Neural cell (in vitro differentiated cells): ENCODE measurements around the gene WNK2. TPM values are rescaled to one million over a fixed set of nuclear protein-coding genes. Genes with fewer than 3 reads are reported as not detected.

ENCODE experiments used
- H2AFZ ChIP-seq: fragments of 200-600, 300-800 bp; sonication (generic), shearing (Covaris generic); 2 replicates; pipeline ENCODE4 v1.6.0; 2014; ENCODE audit warnings: low read depth, mild to moderate bottlenecking, antibody characterized with exemption, low read length, moderate library complexity
- H3F3A ChIP-seq: fragments of 200-600 bp; shearing (Covaris generic); 2 replicates; pipeline ENCODE4 v1.6.1; 2016; ENCODE audit warnings: mild to moderate bottlenecking, moderate library complexity, mixed read lengths, antibody characterized with exemption, low read length; ENCODE audit not compliant: insufficient read depth, poor library complexity, severe bottlenecking
- H3K27ac ChIP-seq: fragments of 200-600, 300-800 bp; sonication (generic), shearing (Covaris generic); 2 replicates; pipeline ENCODE4 v1.5.1; 2014; ENCODE audit warnings: mild to moderate bottlenecking, low read length, moderate library complexity
- H3K27me3 ChIP-seq: fragments of 300-800, 200-600 bp; sonication (generic), shearing (Covaris generic); 2 replicates; pipeline ENCODE4 v1.6.0; 2014; ENCODE audit warnings: mild to moderate bottlenecking, low read depth, low read length, moderate library complexity; ENCODE audit not compliant: insufficient read depth
- H3K36me3 ChIP-seq: fragments of 300-800, 200-600 bp; sonication (generic), shearing (Covaris generic); 2 replicates; pipeline ENCODE4 v1.5.1; 2014; ENCODE audit warnings: mild to moderate bottlenecking, antibody characterized with exemption, low read length, moderate library complexity; ENCODE audit not compliant: insufficient read depth
- H3K4me2 ChIP-seq: fragments of 300-800, 200-600 bp; sonication (generic), shearing (Covaris generic); 2 replicates; pipeline ENCODE4 v1.6.0; 2014; ENCODE audit warnings: mild to moderate bottlenecking, low read length
- H3K4me3 ChIP-seq: fragments of 300-800, 200-600 bp; sonication (generic), shearing (Covaris generic); 2 replicates; pipeline ENCODE4 v1.5.1; 2014; ENCODE audit warnings: mild to moderate bottlenecking, low read length, moderate library complexity
- H3K79me2 ChIP-seq: fragments of 200-600 bp; shearing (Covaris generic); replicated peaks from 2 replicates; pipeline ENCODE4 v1.6.0; 2014; ENCODE audit warnings: mild to moderate bottlenecking, low read length, moderate library complexity; ENCODE audit not compliant: insufficient read depth
- H3K9ac ChIP-seq: fragments of 300-800, 200-600 bp; sonication (generic), shearing (Covaris generic); 2 replicates; pipeline ENCODE4 v1.6.1; 2016; ENCODE audit warnings: mild to moderate bottlenecking, low read length, mixed read lengths
- H3K9me2 ChIP-seq: fragments of 200-600 bp; shearing (Covaris generic); 2 replicates; pipeline ENCODE4 v1.6.1; 2016; ENCODE audit warnings: mild to moderate bottlenecking, low read length, mixed read lengths; ENCODE audit not compliant: insufficient read depth
- H3K9me3 ChIP-seq: fragments of 200-600, 300-800 bp; sonication (generic), shearing (Covaris generic); 2 replicates; pipeline ENCODE4 v1.6.1; 2016; ENCODE audit warnings: mild to moderate bottlenecking, mixed run types, low read length, moderate library complexity, mixed read lengths
- H4K20me1 ChIP-seq: fragments of 200-600 bp; shearing (Covaris generic); 2 replicates; pipeline ENCODE4 v1.6.1; 2016; ENCODE audit warnings: mild to moderate bottlenecking, mixed run types; ENCODE audit not compliant: insufficient read depth
- EP300 ChIP-seq: fragments of 450-650 bp; conservative IDR thresholded peaks from 2 replicates; pipeline ENCODE4 v1.6.1; 2014; ENCODE audit warnings: antibody characterized with exemption, mild to moderate bottlenecking, moderate library complexity; ENCODE audit not compliant: poor library complexity, severe bottlenecking
- EZH2 ChIP-seq: fragments of 200-600, 300-800 bp; shearing (Covaris generic), sonication (generic); IDR thresholded peaks from 2 replicates; pipeline ENCODE4 v1.6.1; 2014; ENCODE audit warnings: antibody characterized with exemption, low read length, borderline replicate concordance, mild to moderate bottlenecking; ENCODE audit not compliant: insufficient read depth, poor library complexity, severe bottlenecking
- MXI1 ChIP-seq: fragments of 450-650 bp; conservative IDR thresholded peaks from 2 replicates; pipeline ENCODE4 v1.6.1; 2014; ENCODE audit warnings: antibody characterized with exemption, mild to moderate bottlenecking; ENCODE audit not compliant: poor library complexity, severe bottlenecking
- POLR2AphosphoS5 ChIP-seq: IDR thresholded peaks from 2 replicates; pipeline ENCODE4 v1.6.1; 2012
- RAD21 ChIP-seq: fragments of 450-650 bp; conservative IDR thresholded peaks from 2 replicates; pipeline ENCODE4 v1.6.1; 2014; ENCODE audit warnings: antibody characterized with exemption, mild to moderate bottlenecking, moderate library complexity
- REST ChIP-seq: IDR thresholded peaks from 2 replicates; pipeline ENCODE4 v1.6.1; 2012; ENCODE audit warnings: borderline replicate concordance
- SMC3 ChIP-seq: fragments of 450-650 bp; conservative IDR thresholded peaks from 2 replicates; pipeline ENCODE4 v1.6.1; 2014; ENCODE audit warnings: antibody characterized with exemption, mild to moderate bottlenecking, moderate library complexity; ENCODE audit not compliant: poor library complexity
- TAF1 ChIP-seq: IDR thresholded peaks from 2 replicates; pipeline ENCODE4 v1.6.1; 2012; ENCODE audit warnings: low read depth
- polyA plus RNA-seq: library from polyadenylated mRNA; depleted of rRNA; stranded (reverse); fragments of >200 nt; gene quantifications from 2 replicates; pipeline ENCODE4 v1.2.3, GENCODE V29; 2014
- TF ChIP-seq, protein P1 (sequence below): fragments of 450-650 bp; IDR thresholded peaks from 2 replicates; pipeline ENCODE4 v1.5.1; 2014; ENCODE audit warnings: antibody characterized with exemption, mild to moderate bottlenecking, moderate library complexity; ENCODE audit not compliant: poor library complexity, severe bottlenecking

Gene WNK2
- polyA plus RNA-seq, 1 donor from 2014 or later, result 37.1 TPM

DNA sequence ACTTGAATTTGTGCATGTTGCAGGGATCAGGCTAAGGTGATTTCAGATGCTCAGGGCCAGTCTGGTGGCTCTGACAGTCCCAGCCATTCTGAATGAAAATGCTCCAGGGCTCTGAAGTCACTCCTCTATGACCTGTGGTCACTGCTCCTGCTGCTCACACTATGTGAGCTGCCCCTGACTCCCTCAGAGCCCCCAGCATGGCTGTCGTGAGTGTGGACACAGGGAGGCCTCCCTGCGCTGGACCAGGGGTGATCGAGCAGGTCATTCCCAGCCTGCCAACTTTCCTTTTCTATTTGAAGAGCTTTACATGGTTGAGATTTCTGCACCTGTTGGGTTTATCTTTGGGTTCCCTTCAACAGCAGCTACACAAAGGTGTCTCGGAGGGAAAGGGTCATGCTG, 74.5 kb downstream of the WNK2 start:
- Histone ChIP-seq H3K4me3 (no peak overlapping the region), H4K20me1 (no peaks in the 10 kb centered on the region), H3K4me2 (no peak overlapping the region)

GRCh38 chr9:93258818-93259489, 75.0 kb downstream of the WNK2 start:
- Histone ChIP-seq H3F3A (no peaks in the 10 kb centered on the region), H2AFZ (no peak overlapping the region), H3K36me3 (no peaks in the 10 kb centered on the region), H3K79me2 (no peaks in the 10 kb centered on the region), H3K27ac (no peak overlapping the region), H3K4me3 (no peak overlapping the region), H3K4me2 (no peak overlapping the region), H4K20me1 (no peaks in the 10 kb centered on the region), H3K27me3 (no peaks in the 10 kb centered on the region), H3K9me3 (no peaks in the 10 kb centered on the region), H3K9me2 (no peaks in the 10 kb centered on the region), H3K9ac (no peak overlapping the region)
- TF ChIP-seq EP300, result no peak
- TF ChIP-seq RAD21, result no peak
- TF ChIP-seq SMC3, result no peak
- TF ChIP-seq POLR2AphosphoS5, result no peak
- TF ChIP-seq MXI1, result no peak

More for the DNA sequence above, 74.5 kb downstream of the WNK2 start:
- Histone ChIP-seq H3K9ac (no peak overlapping the region), H2AFZ (no peak overlapping the region), H3K9me2 (no peaks in the 10 kb centered on the region), H3K9me3 (no peaks in the 10 kb centered on the region), H3F3A (no peaks in the 10 kb centered on the region), H3K27me3 (no peaks in the 10 kb centered on the region), H3K36me3 (no peaks in the 10 kb centered on the region), H3K27ac (no peak overlapping the region), H3K79me2 (no peaks in the 10 kb centered on the region)
- no peak for TF ChIP-seq RAD21
- TF ChIP-seq SMC3, result no peak
- TF ChIP-seq EZH2, result no peak
- TF ChIP-seq REST, result no peak
- TF ChIP-seq POLR2AphosphoS5, result no peak
- no peak for TF ChIP-seq MXI1
- no peak for TF ChIP-seq TAF1
- no peak for TF ChIP-seq EP300
- TF ChIP-seq, protein P1, sequence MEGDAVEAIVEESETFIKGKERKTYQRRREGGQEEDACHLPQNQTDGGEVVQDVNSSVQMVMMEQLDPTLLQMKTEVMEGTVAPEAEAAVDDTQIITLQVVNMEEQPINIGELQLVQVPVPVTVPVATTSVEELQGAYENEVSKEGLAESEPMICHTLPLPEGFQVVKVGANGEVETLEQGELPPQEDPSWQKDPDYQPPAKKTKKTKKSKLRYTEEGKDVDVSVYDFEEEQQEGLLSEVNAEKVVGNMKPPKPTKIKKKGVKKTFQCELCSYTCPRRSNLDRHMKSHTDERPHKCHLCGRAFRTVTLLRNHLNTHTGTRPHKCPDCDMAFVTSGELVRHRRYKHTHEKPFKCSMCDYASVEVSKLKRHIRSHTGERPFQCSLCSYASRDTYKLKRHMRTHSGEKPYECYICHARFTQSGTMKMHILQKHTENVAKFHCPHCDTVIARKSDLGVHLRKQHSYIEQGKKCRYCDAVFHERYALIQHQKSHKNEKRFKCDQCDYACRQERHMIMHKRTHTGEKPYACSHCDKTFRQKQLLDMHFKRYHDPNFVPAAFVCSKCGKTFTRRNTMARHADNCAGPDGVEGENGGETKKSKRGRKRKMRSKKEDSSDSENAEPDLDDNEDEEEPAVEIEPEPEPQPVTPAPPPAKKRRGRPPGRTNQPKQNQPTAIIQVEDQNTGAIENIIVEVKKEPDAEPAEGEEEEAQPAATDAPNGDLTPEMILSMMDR, result no peak
